Measurements from ENCODE around the gene FAM120AOS.

DNA sequence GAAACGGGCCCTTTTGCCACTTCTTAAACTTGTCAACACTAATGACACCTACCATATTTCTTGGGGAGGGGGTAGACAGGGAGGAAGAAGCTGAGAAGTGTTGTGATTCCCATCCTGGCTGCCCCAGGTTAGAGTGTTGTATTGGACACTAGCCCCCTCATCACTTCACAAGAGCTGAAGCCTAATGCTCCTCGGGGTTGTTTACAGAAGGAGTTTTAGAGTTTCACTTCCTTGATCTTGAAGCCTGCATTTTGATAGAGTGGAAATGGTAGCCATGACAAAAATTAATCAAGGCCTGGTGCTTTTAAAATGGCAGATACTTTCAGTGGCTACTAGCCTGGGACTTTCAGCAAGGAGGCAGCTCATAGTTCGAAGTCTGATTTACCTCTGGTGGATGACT, 11.0 kb upstream of the FAM120AOS start:
- no peak for TF ChIP-seq CTCF (IDR thresholded peaks at IDR 0.05)
- no peak for TF ChIP-seq POLR2A (IDR thresholded peaks at IDR 0.05)
